GM20000 (cell line): ENCODE measurements around the gene ACSF3.

Source experiments
- DNase-seq: peaks from one replicate; pipeline ENCODE4 v3.0.0; 2012; ENCODE audit warnings: low spot score
- CTCF ChIP-seq: IDR thresholded peaks from 2 replicates; pipeline ENCODE4 v1.5.1; 2012; ENCODE audit warnings: mild to moderate bottlenecking, control low read depth; ENCODE audit errors: extremely low read depth, missing control alignments

The ACSF3 gene

GRCh38 chr16:89094252-89094879 lies 714 bp downstream of the ACSF3 start:
- no peak for TF ChIP-seq CTCF
- DNase-seq: no peak

GRCh38 chr16:89094880-89095258 lies 1.2 kb downstream of the ACSF3 start:
- DNase-seq: no peak
- TF ChIP-seq CTCF: no peak

GRCh38 chr16:89095491-89095951 lies 1.9 kb downstream of the ACSF3 start:
- TF ChIP-seq CTCF: no peak
- no peak for DNase-seq

- TF ChIP-seq CTCF: no peak
- DNase-seq: no peak
Measured at GRCh38 chr16:89096042-89096717, 2.5 kb downstream of the ACSF3 start.

- no peak for TF ChIP-seq CTCF
- DNase-seq: no peak
Measured at GRCh38 chr16:89096768-89097391, 3.2 kb downstream of the ACSF3 start.

GRCh38 chr16:89097392-89097772 lies 3.7 kb downstream of the ACSF3 start:
- no peak for DNase-seq
- TF ChIP-seq CTCF: no peak

GRCh38 chr16:89098767-89099430 lies 5.2 kb downstream of the ACSF3 start:
- DNase-seq: no peak
- no peak for TF ChIP-seq CTCF
